Measurements from ENCODE around the gene SDF4. TPM values are rescaled to one million over a fixed set of nuclear protein-coding genes. Genes with fewer than 3 reads are reported as not detected.

SDF4 gene
- total RNA-seq, 1 experiment from 2014 or later: 82.0 TPM

DNA sequence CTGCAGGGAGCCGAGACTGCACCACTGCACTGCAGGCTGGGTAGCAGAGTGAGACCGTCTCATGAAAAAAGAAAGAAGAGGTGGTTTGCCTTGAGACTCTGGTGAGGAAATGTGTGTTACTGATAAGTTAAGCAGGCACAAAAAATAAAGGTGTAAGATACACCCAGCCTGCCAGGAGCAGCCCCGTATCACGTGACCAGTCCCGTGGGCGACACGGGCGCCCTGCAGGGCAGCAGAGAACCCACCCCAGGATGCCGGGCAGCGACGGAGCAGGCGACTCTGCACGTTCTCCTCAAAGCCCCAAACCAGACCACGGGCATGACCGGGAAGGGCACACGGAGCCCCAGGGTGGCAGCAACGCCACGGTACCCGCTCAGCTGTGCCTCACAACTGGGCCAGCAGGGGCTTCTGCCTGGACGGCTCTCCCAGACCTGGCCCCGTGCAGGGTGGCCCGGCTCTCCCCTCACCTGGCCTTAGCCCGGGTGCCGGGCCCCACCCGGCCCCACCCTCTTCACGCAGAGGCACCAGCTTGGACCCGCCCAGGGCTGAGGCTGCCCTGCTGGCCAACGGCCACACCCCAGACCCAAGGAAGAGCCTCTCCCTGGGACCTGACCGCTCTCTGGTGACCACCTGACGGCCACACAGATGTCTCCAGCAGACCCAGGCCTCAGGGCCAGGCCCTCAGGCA is 9.8 kb downstream of the SDF4 start:
- H2BK120ac ChIP-seq (ENCODE audit: low read depth, low read length, poor library complexity, severe bottlenecking): no peak overlapping the region
- H3K18ac ChIP-seq (ENCODE audit: insufficient read length, low read depth, low read length): no peak overlapping the region
- no peaks in the 10 kb centered on the region for H4K20me1 ChIP-seq (ENCODE audit: control insufficient read depth, insufficient read depth, insufficient read length)
- no peak overlapping the region for H2AK5ac ChIP-seq (ENCODE audit: insufficient read length, low read length)
- Mint-ChIP-seq H3K36me3 (ENCODE audit: insufficient read depth in 1 of 3, low read depth in 3 of 3) (peaks cover 27 to 60% (median 47%) of the 10 kb centered on the region in 3 experiments), H3K4me3 (0 out of 5 replicates have a peak overlapping the region, but pooled peaks of 1 of the 2 experiments have one; percentile 35), H3K27ac (peak overlapping the region in 1 of 3 experiments; percentile 80; a peak in 1 of 7 replicates), H3K9me3 (no peaks in the 10 kb centered on the region; a peak in 1 of 5 replicates), H3K4me1 (peaks cover 0 to 4% of the 10 kb centered on the region in 2 experiments; a peak in 1 of 4 replicates), H3K27me3 (ENCODE audit: low read depth) (no peaks in the 10 kb centered on the region)
- no peaks in the 10 kb centered on the region for H3K27me3 ChIP-seq (ENCODE audit: insufficient read depth, low read length)
- H2AFZ ChIP-seq (ENCODE audit: low read length): no peak overlapping the region
- no peak overlapping the region for H3K23ac ChIP-seq (ENCODE audit: insufficient read length, low read depth, low read length)
- no peak overlapping the region for H2BK12ac ChIP-seq (ENCODE audit: insufficient read length, low read depth, low read length)
- DNase-seq: no peak
- H2BK15ac ChIP-seq (ENCODE audit: low read depth, low read length): no peak overlapping the region
- H3K14ac ChIP-seq (ENCODE audit: insufficient read depth, low read length): no peak overlapping the region
- no peaks in the 10 kb centered on the region for H3K4me1 ChIP-seq (ENCODE audit: insufficient read depth, low read length)
- no peaks in the 10 kb centered on the region for H3K79me2 ChIP-seq (ENCODE audit: insufficient read depth, low read length)
- no peak overlapping the region for H3K27ac ChIP-seq (ENCODE audit: insufficient read length, low read depth, low read length)
- H3K9me3 ChIP-seq (ENCODE audit: control insufficient read depth, low read depth, low read length): no peaks in the 10 kb centered on the region
- no peak overlapping the region for H3K56ac ChIP-seq (ENCODE audit: insufficient read length, low read depth, low read length)
- no peak overlapping the region for H2BK20ac ChIP-seq (ENCODE audit: low read depth, low read length, poor library complexity, severe bottlenecking)
- H3K23me2 ChIP-seq (ENCODE audit: insufficient read length, low read depth, low read length, poor library complexity, severe bottlenecking): no peaks in the 10 kb centered on the region
- no peak overlapping the region for H3T11ph ChIP-seq (ENCODE audit: low read length)
- H4K5ac ChIP-seq (ENCODE audit: insufficient read length, low read depth, low read length): no peak overlapping the region
- no CpG with 5 or more reads among the region's 30 CpGs for WGBS (ENCODE audit: extremely low coverage, insufficient read length, low lambda C conversion rate)
- H3K79me1 ChIP-seq (ENCODE audit: insufficient read depth, low read depth, low read length, poor library complexity, severe bottlenecking): no peaks in the 10 kb centered on the region
- TF ChIP-seq CTCF (conservative IDR thresholded peaks at IDR 0.05): no peak
- no peak overlapping the region for H3K9ac ChIP-seq (ENCODE audit: extremely low read depth, insufficient read length, low read length)
- no peak overlapping the region for H4K91ac ChIP-seq (ENCODE audit: insufficient read length, low read depth, low read length)
- no peak overlapping the region for H3K4ac ChIP-seq (ENCODE audit: low read depth, low read length)
- no peak overlapping the region for H3K4me2 ChIP-seq (ENCODE audit: insufficient read depth, insufficient read length, low read length)
- no peak overlapping the region for H2BK5ac ChIP-seq (ENCODE audit: insufficient read length, low read length)
- H4K8ac ChIP-seq (replicated peaks; ENCODE audit: insufficient read length, low read depth, low read length): no peak overlapping the region

Data from H9 (cell line).